Breast epithelium (tissue), 4 donors: ENCODE data around the gene YWHAH. TPM values are rescaled to one million over a fixed set of nuclear protein-coding genes. Genes with fewer than 3 reads are reported as not detected.

Experiments
- DNase-seq, 2 donors: peaks; one replicate each; pipeline ENCODE4 v3.0.0-alpha.2; 2019; ENCODE audit warnings: low spot score in 2 of 2
- H3K27ac ChIP-seq, 2 donors: fragments of 200-600 bp; sonication (generic) in 1 of 2; one replicate each; pipeline ENCODE4 v1.5.1; 2016 to 2019; ENCODE audit warnings: mild to moderate bottlenecking in 1 of 2
- H3K27me3 ChIP-seq, 2 donors: fragments of 200-600 bp; sonication (generic) in 1 of 2; one replicate each; pipeline versions ENCODE4 v1.5.1 to v1.6.0; 2017 to 2019; ENCODE audit warnings: control low read depth in 1 of 2, mild to moderate bottlenecking in 1 of 2
- H3K36me3 ChIP-seq: fragments of 200-600 bp; one replicate; pipeline ENCODE4 v1.5.1; 2019
- H3K4me1 ChIP-seq, 2 donors: fragments of 200-600 bp; sonication (generic); one replicate each; pipeline ENCODE4 v1.5.1; 2016 to 2019; ENCODE audit warnings: control low read depth in 1 of 2
- H3K4me3 ChIP-seq, 3 donors: fragments of 200-600 bp; sonication (generic); 1 replicate in 2 of 3; 2 replicates in 1 of 3; pipeline ENCODE4 v1.5.1; 2016 to 2019; ENCODE audit warnings: mild to moderate bottlenecking in 3 of 3, moderate library complexity in 2 of 3
- H3K9me3 ChIP-seq, 2 donors: fragments of 200-600 bp; sonication (generic) in 1 of 2; one replicate each; pipeline ENCODE4 v1.5.1; 2016 to 2019; ENCODE audit warnings: control low read depth in 1 of 2
- CTCF ChIP-seq, 3 donors: fragments of 450-650 bp; IDR thresholded peaks; one replicate each; pipeline ENCODE4 v1.5.1; 2016 to 2017; ENCODE audit warnings: antibody characterized with exemption in 3 of 3, mild to moderate bottlenecking in 3 of 3, moderate library complexity in 3 of 3
- POLR2A ChIP-seq: fragments of 450-650 bp; IDR thresholded peaks from one replicate; pipeline ENCODE4 v1.6.1; 2016; ENCODE audit warnings: antibody characterized with exemption, mild to moderate bottlenecking, moderate library complexity
- POLR2AphosphoS5 ChIP-seq, 3 donors: sonication (generic); formaldehyde crosslinking; IDR thresholded peaks; one replicate each; pipeline ENCODE4 v1.6.1; 2017; ENCODE audit warnings: antibody characterized with exemption in 3 of 3
- intact Hi-C: fragments of 100-400 bp; cut with DNase I; formaldehyde crosslinking; loops from one replicate; pipeline ENCODE4 v1.15.1; 2023; ENCODE audit warnings: low total_unique reads
- total RNA-seq, 3 donors: library from RNA; depleted of rRNA; stranded (reverse); fragments of >200 nt; gene quantifications; one replicate each; pipeline ENCODE4 v1.1.0, GENCODE V29; 2016

The YWHAH gene
- total RNA-seq, 3 donors from 2014 or later, result 58.7 to 94.3 (median 85.9) TPM

- Histone ChIP-seq H3K4me3 (no peak overlapping the region), H3K27ac (peak overlapping the region; percentile 74 to 84), H3K9me3 (no peaks in the 10 kb centered on the region), H3K4me1 (peaks cover 0 to 18% of the 10 kb centered on the region in 2 donors), H3K36me3 (no peaks in the 10 kb centered on the region), H3K27me3 (no peaks in the 10 kb centered on the region)
- TF ChIP-seq POLR2AphosphoS5 (IDR thresholded peaks at IDR 0.05), result no peak
- TF ChIP-seq POLR2A, result no peak
- no peak for TF ChIP-seq CTCF (IDR thresholded peaks at IDR 0.05)
- intact Hi-C loops, result no loop called here
- DNase-seq, result peak in 1 of 2 donors; percentile 75
Observed at GRCh38 chr22:31954535-31955523, 10.5 kb downstream of the YWHAH start.

- Histone ChIP-seq H3K4me3 (no peak overlapping the region), H3K4me1 (peaks cover 0 to 18% of the 10 kb centered on the region in 2 donors), H3K27me3 (no peaks in the 10 kb centered on the region), H3K9me3 (no peaks in the 10 kb centered on the region), H3K36me3 (no peaks in the 10 kb centered on the region), H3K27ac (peak overlapping the region in 1 of 2 donors; percentile 21)
- TF ChIP-seq CTCF (IDR thresholded peaks at IDR 0.05) (no peak), POLR2AphosphoS5 (IDR thresholded peaks at IDR 0.05) (no peak), POLR2A (no peak)
- DNase-seq, result no peak
- intact Hi-C loops, result no loop called here
Observed at GRCh38 chr22:31956360-31956759, 12.0 kb downstream of the YWHAH start.

- Histone ChIP-seq H3K4me3 (no peak overlapping the region), H3K27ac (no peak overlapping the region), H3K9me3 (no peaks in the 10 kb centered on the region), H3K36me3 (no peaks in the 10 kb centered on the region), H3K27me3 (no peaks in the 10 kb centered on the region), H3K4me1 (peaks cover 0 to 6% of the 10 kb centered on the region in 2 donors)
- no peak for TF ChIP-seq CTCF (IDR thresholded peaks at IDR 0.05)
- TF ChIP-seq POLR2AphosphoS5 (IDR thresholded peaks at IDR 0.05), result no peak
- no peak for TF ChIP-seq POLR2A
- DNase-seq, result no peak
- intact Hi-C loops, result no loop called here
Observed at GRCh38 chr22:31957970-31958594, 13.7 kb downstream of the YWHAH start.

- H3K4me3 ChIP-seq, result no peak overlapping the region
- no peak overlapping the region for H3K27ac ChIP-seq
- H3K36me3 ChIP-seq, result no peaks in the 10 kb centered on the region
- intact Hi-C loops, result no loop called here
- no peaks in the 10 kb centered on the region for H3K27me3 ChIP-seq
- TF ChIP-seq POLR2A, result no peak
- no peak for TF ChIP-seq CTCF (IDR thresholded peaks at IDR 0.05)
- TF ChIP-seq POLR2AphosphoS5 (IDR thresholded peaks at IDR 0.05), result no peak
- no peaks in the 10 kb centered on the region for H3K9me3 ChIP-seq
- peaks cover 0 to 6% of the 10 kb centered on the region in 2 donors for H3K4me1 ChIP-seq
- no peak for DNase-seq
Observed at GRCh38 chr22:31958625-31959239, 14.4 kb downstream of the YWHAH start.
